ENCODE results near the gene IFNA2. TPM values are rescaled to one million over a fixed set of nuclear protein-coding genes. Genes with fewer than 3 reads are reported as not detected.

IFNA2 gene
- total RNA-seq, 4 donors from 2014 or later = not detected

DNA sequence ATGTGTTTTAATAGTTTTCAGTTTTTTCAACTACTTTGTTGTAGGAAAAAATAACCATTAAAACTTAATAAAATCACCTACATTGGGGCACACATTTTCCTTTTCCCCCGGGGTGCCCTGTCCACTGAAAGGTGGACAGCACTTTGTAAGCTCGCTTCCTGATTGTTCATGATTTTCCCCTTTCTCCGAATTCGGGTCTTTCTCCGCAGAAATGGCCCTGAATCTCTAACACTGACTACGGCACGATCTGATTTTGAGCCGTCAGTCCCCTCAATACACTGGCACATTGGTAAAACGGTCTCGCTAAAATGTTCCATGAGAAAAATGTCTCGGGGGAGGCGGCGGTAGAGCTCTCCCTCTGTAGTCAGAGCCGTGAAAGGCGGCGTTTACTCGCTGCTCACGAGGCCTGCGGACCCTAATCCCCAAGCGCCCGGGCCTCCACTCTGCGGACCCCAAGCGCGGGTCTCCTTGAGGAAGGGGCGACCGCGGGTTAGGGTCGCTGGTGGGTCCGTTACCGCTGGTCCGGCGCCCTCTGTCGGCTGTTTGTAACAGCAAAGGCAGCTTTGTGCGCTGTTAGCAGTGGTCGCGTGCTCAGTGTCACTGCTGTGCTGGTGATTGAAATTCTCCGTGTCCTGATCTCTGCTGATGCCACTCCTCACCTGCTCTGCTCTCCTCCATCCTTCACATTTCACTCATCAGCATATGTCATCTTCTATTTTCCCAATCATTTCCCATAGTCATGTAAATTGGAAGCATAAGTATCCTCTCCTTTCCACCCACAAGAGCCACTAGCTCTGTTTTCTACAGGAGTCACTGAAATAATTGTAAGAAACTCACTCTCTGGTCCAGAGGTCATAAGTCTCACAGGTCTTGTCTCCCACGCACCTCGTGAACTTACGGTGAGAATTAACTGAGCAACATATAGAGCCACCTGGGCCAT is 10.8 kb upstream of the IFNA2 start:
- in situ Hi-C loops (cut with MboI; ENCODE audit: low pct_ligation_motif_present in 1 of 4, low pct_unique_long_range_greater_than_20kb in 1 of 4, low sequenced_read_pairs in 3 of 4) = loop anchor here in 2 of 4 donors (10.0 kb wide), 1 partner anchor 71 kb away; no protein-coding TSS in a partner anchor
- WGBS, 2 donors (ENCODE audit: low coverage in 1 of 2) = 9 to 12% methylated on average over 22 to 23 of the region's 40 CpGs
- H3K27me3 ChIP-seq = peaks cover 90% of the 10 kb centered on the region
- DNase-seq = peak; percentile 48
- intact Hi-C loops (cut with DNase I; ENCODE audit: low total_unique reads) = loop anchor here (5.0 kb wide), 1 partner anchor 69 kb away; no protein-coding TSS in a partner anchor
- TF ChIP-seq, protein P1, sequence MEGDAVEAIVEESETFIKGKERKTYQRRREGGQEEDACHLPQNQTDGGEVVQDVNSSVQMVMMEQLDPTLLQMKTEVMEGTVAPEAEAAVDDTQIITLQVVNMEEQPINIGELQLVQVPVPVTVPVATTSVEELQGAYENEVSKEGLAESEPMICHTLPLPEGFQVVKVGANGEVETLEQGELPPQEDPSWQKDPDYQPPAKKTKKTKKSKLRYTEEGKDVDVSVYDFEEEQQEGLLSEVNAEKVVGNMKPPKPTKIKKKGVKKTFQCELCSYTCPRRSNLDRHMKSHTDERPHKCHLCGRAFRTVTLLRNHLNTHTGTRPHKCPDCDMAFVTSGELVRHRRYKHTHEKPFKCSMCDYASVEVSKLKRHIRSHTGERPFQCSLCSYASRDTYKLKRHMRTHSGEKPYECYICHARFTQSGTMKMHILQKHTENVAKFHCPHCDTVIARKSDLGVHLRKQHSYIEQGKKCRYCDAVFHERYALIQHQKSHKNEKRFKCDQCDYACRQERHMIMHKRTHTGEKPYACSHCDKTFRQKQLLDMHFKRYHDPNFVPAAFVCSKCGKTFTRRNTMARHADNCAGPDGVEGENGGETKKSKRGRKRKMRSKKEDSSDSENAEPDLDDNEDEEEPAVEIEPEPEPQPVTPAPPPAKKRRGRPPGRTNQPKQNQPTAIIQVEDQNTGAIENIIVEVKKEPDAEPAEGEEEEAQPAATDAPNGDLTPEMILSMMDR (IDR thresholded peaks at IDR 0.05) = peak; percentile 57 to 80 (median 66)
- no peak for TF ChIP-seq POLR2A (IDR thresholded peaks at IDR 0.05)
- peaks cover 0 to 8% (median 2%) of the 10 kb centered on the region in 4 donors for H3K4me1 ChIP-seq
- peak overlapping the region; percentile 34 to 57 (median 46) for H3K4me3 ChIP-seq
- H3K27ac ChIP-seq = no peak overlapping the region
- no peaks in the 10 kb centered on the region for H3K9me3 ChIP-seq
- no peaks in the 10 kb centered on the region for H3K36me3 ChIP-seq

DNA sequence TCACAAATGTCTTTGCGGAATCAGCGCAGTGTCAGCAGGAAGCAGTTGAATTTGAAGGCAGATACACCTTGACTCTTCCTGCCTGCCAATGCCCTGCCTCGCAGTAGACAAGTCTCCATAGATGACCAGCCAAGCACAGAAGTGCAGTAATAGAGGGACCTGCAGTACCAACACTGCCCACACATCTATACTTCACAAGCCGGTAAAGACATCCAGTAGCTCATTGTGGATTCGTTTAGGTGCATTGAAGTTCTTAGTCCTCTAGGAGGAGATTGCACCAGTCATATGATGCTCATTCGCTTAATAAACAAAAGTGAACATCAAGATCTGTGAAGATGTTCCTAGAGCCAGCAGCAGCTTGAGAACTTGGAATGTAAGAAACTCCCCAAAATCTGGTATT is 7.1 kb upstream of the IFNA2 start:
- TF ChIP-seq POLR2AphosphoS5 (IDR thresholded peaks at IDR 0.05) (no peak), EP300 (IDR thresholded peaks at IDR 0.05; ENCODE audit: low read depth) (no peak)
- TF ChIP-seq, protein P1 (IDR thresholded peaks at IDR 0.05) = peak in 4 of 5 experiments; percentile 14 to 39 (median 30)
- in situ Hi-C loops (cut with MboI; ENCODE audit: low pct_ligation_motif_present in 1 of 4, low pct_unique_long_range_greater_than_20kb in 1 of 4, low sequenced_read_pairs in 3 of 4) (loop anchor here in 2 of 4 donors (10.0 kb wide), 1 partner anchor 67 kb away; no protein-coding TSS in a partner anchor), intact Hi-C loops (cut with DNase I; ENCODE audit: low total_unique reads) (no loop called here)
- Histone ChIP-seq H3K9me3 (no peaks in the 10 kb centered on the region), H3K4me1 (peaks cover 0 to 8% (median 2%) of the 10 kb centered on the region in 4 donors), H3K36me3 (no peaks in the 10 kb centered on the region), H3K4me3 (no peak overlapping the region), H3K27me3 (peaks cover 94% of the 10 kb centered on the region), H3K27ac (no peak overlapping the region)
- WGBS, 2 donors (ENCODE audit: low coverage in 1 of 2) = 76 to 80% methylated on average over 1 to 6 of the region's 6 CpGs
- DNase-seq = no peak

DNA sequence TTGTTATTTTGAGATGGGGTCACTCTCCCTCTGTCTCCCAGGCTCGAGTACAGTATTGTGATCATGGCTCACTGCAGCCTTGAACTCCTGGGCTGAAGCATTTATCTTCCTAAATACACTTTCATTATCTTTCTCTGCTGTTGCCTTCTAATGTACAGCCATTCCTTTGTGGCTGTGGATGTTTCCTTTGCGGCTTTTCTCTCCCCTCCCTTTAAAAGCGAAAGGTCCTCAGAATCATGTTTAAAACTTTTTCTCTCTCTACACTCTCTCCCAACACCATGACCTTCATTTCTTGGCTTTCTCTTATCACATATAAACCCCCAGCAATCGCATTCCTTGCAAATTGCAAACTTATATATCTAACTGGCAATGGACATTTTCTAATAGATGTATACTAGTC is 1.6 kb downstream of the IFNA2 start:
- in situ Hi-C loops (cut with MboI; ENCODE audit: low pct_ligation_motif_present in 1 of 4, low pct_unique_long_range_greater_than_20kb in 1 of 4, low sequenced_read_pairs in 3 of 4) = no loop called here

More for the DNA sequence above, 1.6 kb downstream of the IFNA2 start:
- Histone ChIP-seq H3K27ac (no peak overlapping the region), H3K27me3 (peaks cover 43% of the 10 kb centered on the region), H3K4me1 (peaks cover 0 to 6% (median 0%) of the 10 kb centered on the region in 4 donors), H3K9me3 (no peaks in the 10 kb centered on the region), H3K36me3 (no peaks in the 10 kb centered on the region), H3K4me3 (no peak overlapping the region)
- 56 to 60% methylated on average over 4 of the region's 4 CpGs for WGBS, 2 donors (ENCODE audit: low coverage in 1 of 2)
- intact Hi-C loops (cut with DNase I; ENCODE audit: low total_unique reads) = no loop called here
- DNase-seq = no peak
- TF ChIP-seq, protein P1 (IDR thresholded peaks at IDR 0.05) = no peak
- TF ChIP-seq POLR2A (IDR thresholded peaks at IDR 0.05) (no peak), EP300 (IDR thresholded peaks at IDR 0.05; ENCODE audit: low read depth) (no peak), POLR2AphosphoS5 (IDR thresholded peaks at IDR 0.05) (no peak)

All from transverse colon (tissue), 4 donors.